GM12865 (cell line): Measurements from ENCODE around the gene ASB6.
A peak's percentile ranks its signal among the peaks of the same experiment; 100 is the strongest.

Experiments
- DNase-seq: peaks from one replicate; pipeline ENCODE4 v3.0.0; 2010; ENCODE audit warnings: low read depth
- H3K4me3 ChIP-seq: 2 replicates; pipeline ENCODE4 v1.5.1; 2011; ENCODE audit warnings: mild to moderate bottlenecking, low read depth, low read length, control low read depth
- CTCF ChIP-seq: IDR thresholded peaks from 2 replicates; pipeline ENCODE4 v1.5.1; 2011; ENCODE audit warnings: low read length, control low read depth, low read depth, inconsistent platforms; ENCODE audit not compliant: insufficient read depth; ENCODE audit errors: missing control alignments

ASB6 gene

DNA sequence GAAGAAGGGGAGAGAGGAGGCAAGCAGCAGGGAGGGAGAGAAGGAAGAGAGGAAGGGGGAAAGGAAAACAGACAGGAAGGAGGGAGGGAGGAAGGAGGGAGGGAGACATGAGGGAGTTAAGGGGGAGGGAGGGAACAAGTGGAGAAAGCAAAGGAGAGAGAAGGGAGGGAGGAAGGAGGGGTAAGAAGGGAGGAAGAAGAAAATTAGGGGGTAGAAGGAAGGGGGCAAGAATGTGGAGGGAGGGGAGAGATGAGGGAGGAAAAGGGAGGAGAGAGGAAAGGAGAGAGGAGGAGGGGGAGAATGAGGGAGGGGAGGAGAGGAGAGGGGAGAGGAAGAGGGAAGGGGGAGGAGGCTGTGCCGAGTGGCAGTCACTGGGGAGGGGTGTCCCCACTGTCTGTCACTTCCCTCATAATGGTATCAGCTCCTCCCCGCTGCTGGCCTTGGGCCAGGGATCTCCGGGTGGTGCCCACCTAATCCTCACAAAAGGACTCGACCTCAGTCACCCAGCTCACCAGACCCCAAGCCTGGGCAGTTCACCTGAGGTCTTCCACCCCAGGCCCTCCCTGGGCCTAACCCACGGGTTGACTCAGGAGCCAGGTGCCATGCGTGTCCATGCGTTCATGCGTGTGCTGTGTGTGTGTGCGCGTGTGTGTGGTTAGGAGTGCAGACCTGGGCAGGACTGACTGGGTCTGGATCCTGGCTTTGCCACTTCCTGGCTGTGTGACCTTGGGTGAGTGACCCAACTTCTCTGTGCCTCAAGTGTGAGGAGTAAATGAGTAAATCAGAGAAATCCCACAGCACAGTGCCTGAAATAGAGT, 39.1 kb downstream of the ASB6 start:
- H3K4me3 ChIP-seq, result no peak overlapping the region
- DNase-seq, result peak; percentile 31
- no peak for TF ChIP-seq CTCF

GRCh38 chr9:129601082-129601674, 40.8 kb downstream of the ASB6 start:
- no peak overlapping the region for H3K4me3 ChIP-seq
- TF ChIP-seq CTCF, result no peak
- no peak for DNase-seq

DNA sequence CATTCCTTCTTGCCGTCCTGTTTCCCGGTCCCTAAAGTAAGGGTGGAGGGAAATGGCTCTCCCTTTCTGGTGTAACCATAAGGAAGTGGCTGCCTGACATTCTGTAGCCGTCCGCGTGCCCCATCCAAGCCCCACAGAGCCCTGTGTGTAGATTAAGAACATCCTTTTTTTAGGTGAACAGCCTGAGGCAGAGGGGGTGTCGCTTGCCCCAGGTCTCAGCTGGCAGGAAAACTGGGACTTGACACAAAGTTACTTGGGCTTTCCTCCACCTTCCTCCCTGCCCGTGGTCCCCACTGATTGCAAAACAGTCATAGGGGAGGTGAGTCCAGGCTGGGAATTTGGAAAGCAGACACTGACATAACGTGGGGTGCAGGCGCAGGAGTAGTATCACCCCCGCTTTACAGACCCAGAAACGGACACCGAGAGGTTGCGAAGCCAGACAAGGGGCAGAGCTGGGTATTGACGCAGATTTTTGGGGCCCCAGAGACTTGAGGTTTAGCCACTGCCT, 43.8 kb downstream of the ASB6 start:
- DNase-seq, result no peak
- TF ChIP-seq CTCF, result no peak
- no peak overlapping the region for H3K4me3 ChIP-seq

DNA sequence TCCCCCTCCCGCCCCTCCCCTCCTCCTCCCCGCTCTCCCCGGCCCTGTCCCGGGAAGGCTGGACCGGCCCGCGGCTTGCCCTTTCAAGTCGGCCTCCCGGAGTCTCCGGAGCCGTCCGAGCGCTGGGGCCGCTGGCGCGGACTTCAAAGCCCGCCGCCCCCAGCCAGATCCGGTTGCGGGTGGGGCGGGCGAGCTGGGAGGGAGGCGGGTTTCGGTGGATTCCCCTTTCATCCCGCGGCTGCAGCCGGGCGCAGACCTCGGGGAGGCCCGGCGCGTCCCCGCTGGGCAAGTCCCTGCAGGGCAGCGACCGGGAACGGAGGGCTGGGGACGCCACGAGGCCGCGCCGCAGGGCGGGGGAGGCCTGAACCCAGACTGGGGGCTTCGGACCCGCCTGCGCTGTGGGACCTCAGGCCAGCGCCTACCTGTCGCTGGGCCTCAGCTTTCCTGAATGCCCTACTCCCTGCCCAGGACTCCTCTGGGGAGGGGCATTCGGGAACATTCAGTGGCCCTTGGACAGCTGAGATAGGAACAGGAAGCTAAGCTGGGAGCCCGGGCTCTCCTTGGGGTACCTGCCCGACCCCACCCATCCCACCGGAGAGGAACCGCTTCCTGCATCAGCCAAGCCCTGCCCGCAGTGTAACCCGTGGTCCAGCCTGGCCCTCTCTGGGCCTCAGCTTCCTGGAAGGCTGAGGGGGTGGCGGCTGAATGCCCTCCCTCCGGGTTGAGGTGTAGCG, 44.4 kb downstream of the ASB6 start:
- no peak overlapping the region; the same call in 1 of the 2 replicates for H3K4me3 ChIP-seq
- DNase-seq, result peak; percentile 41
- no peak for TF ChIP-seq CTCF

DNA sequence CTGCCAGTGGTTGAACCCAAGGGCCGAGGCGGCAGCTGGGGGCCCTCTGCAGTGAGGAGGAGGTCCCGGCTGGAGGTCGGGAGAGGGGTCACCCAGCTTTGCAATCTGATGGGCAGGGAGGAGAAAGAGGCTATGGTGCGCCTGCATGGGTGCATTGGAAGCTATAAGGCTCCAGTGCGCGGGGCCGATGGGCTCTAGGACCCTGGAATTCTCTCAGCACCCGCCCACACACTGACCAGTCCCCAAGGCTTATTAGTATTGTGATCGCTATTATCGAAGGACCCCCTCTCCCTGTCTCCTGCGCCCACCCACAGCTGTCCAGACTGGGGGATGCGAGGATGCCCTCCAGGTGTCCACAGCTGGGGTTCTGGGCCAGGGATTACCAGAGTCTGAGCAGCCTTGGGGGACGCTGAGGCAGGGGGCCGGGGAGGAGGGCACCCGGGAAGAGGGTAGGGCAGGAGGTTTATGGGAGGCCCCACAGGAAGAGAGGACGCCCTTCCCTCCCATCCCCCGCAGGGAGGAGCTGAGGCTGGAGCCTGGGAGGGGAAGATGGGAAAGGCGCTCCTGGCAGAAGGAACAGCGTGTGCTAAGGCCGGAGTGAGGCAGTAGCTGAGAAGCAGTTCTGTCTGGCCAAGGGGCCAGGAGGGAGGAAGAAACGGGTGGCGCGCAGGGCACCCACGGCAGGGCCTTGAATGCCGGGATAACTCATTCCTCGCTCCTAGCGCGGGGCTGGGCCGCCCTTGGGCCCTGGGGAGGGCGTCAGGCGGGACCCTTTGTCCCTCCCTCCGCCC, 45.2 kb downstream of the ASB6 start:
- peak overlapping the region; percentile 8; the same call in 1 of the 2 replicates for H3K4me3 ChIP-seq
- no peak for TF ChIP-seq CTCF
- DNase-seq, result no peak

GRCh38 chr9:129595903-129596540, 45.9 kb downstream of the ASB6 start:
- H3K4me3 ChIP-seq, result no peak overlapping the region
- TF ChIP-seq CTCF, result no peak
- no peak for DNase-seq
